Measurements from ENCODE around the gene HMCN1.
A peak's percentile ranks its signal among the peaks of the same experiment; 100 is the strongest.

Gene HMCN1

GRCh38 chr1:185733818-185734735 lies at the start of gene HMCN1:
HMCN1 (plus strand) TSS chr1:185734391; CDS start chr1:185734780, 389 bp downstream.
- DNase-seq = peak; percentile 23

- DNase-seq = no peak
Measured at GRCh38 chr1:185686821-185687778, 47.1 kb upstream of the HMCN1 start.

GRCh38 chr1:185690527-185690926 lies 43.7 kb upstream of the HMCN1 start:
- DNase-seq = no peak

GRCh38 chr1:185693654-185694053 lies 40.5 kb upstream of the HMCN1 start:
- DNase-seq = no peak

DNA sequence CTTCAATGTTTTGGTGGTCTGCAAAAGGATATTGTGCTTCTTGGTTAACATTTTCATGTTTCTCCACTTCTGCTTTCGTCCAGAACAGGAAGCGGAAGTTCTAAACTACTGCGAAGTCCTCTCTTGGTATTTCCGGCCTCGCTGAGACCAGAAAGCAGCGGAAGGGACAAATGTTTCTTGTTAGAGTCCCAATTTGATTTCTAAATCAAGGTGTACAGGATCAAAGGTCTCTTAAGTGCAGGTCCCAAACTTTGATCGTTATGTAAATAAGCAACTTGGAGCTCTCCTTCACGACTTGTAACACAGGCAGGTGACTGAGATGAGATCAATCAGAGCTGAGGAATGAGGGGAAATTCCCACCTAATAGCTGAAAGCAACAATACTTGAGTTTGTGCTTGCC lies 40.1 kb upstream of the HMCN1 start:
- DNase-seq = no peak

GRCh38 chr1:185695299-185695698 lies 38.9 kb upstream of the HMCN1 start:
- no peak for DNase-seq

DNA sequence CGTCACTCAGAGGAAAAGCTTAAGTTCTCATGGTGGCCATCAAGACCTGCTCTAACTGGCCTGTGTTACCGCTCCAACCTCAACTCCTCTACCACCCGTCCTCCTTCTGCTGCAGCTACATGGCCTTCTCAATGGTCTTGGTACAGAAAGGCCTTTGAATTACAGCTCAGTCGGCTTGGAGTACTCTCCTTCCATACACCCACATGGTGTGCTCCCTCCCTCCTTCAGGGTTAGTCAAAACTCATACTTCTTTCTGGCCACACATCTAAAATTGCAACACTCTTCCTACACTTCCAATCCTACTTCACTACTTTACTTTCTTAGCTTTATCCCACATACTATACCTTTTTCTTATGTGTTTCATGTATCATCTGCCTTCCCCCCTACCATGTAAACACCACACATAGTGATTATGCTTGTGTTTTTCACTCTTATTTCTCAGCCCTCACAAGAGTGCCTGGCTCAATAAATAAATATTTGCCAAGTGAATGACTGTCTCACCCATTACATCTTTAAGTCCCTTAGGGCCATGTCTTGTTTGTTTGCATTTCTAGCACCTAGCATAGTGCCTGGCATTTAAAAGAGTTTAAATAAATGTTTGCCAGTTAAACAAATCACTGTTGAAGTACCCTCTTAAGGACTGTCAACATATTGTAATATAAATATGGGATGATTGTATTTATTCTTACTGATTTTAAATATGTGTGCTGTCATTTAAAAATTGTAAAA lies 37.6 kb upstream of the HMCN1 start:
- peak; percentile 65 for DNase-seq

DNA sequence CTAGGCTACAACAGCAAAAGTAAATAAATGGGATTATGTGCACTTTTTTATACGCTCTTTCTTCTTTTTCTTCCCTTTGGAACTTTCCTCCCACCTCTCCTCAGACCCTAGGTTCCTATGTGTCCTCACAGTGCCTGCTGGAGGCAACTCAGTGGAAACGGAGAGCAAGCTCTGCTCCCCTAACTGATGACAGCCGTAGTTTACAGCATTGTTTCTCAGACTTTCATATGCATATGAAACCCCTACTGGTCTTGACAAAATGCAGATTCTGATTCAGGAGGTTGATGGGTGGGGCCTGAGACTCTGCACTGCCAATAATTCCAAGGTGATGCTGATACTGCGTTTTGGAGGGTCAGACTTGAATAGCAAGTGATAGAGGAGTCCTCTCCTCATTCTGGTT lies 34.3 kb upstream of the HMCN1 start:
- DNase-seq = no peak

GRCh38 chr1:185701650-185702049 lies 32.5 kb upstream of the HMCN1 start:
- DNase-seq = no peak

DNA sequence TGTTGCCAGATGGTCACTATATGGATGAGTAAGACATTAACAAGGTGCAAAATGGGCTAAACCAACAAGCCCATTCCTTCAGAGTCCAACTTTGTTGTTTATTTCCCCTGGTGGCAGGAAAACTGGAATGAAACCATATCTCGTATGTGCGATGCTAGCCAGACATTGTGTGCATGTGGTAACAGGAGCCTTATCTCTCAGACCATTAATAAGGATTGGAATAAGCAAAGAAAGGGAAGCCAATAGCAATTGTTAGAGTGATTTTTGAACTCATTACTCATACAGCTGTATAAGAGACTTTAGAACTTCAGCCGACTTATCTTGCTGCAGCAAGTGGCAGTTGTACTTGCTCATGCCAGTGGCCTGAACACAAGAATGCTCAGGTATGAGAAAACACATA lies 30.0 kb upstream of the HMCN1 start:
- DNase-seq = no peak

GRCh38 chr1:185716095-185716494 lies 18.1 kb upstream of the HMCN1 start:
- DNase-seq = no peak

GRCh38 chr1:185719021-185719420 lies 15.2 kb upstream of the HMCN1 start:
- DNase-seq = no peak

- DNase-seq = peak; percentile 35
Measured at GRCh38 chr1:185720633-185721272, 13.4 kb upstream of the HMCN1 start.

GRCh38 chr1:185721553-185721952 lies 12.6 kb upstream of the HMCN1 start:
- no peak for DNase-seq

DNA sequence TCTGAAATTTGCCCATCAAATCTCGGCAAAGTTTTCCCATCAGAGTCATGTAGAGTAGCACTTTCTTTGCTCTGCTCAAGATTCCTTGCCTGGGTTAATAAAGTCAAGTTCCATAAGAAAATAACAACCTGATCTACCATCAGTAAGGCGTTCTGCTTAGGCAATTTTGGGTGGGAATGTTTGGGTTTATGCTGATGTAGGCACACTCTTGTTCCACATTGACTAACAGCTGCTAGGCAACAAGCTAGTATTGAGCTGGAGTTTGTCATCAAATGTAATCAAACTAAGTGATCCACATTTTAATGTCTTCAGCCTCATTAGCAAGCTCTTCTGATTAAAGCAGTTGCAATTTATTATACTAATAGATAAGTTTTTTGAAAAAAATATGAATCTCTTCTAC lies 12.1 kb upstream of the HMCN1 start:
- no peak for DNase-seq

- DNase-seq = no peak
Measured at GRCh38 chr1:185727726-185728125, 6.5 kb upstream of the HMCN1 start.

GRCh38 chr1:185731446-185731845 lies 2.7 kb upstream of the HMCN1 start:
- DNase-seq = no peak

DNA sequence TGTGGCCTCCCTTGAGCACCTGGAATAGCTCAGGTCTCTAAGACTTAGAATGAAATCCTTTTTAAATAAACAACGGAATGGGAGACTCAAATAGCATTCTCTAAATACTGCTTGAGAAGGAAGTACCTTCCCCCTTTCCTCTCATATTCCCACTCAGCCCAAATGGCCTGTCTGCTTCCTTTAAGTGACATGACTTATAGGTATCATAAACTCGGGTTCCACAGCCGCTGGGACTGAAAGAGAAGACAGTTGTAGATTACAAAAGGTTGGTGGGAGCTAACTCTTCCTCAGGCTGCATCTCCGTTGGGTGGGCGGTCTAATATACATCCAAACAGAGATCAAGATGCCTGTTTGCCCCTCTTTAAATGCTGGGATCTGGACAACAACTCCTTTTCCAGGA lies 1.2 kb upstream of the HMCN1 start:
- no peak for DNase-seq

DNA sequence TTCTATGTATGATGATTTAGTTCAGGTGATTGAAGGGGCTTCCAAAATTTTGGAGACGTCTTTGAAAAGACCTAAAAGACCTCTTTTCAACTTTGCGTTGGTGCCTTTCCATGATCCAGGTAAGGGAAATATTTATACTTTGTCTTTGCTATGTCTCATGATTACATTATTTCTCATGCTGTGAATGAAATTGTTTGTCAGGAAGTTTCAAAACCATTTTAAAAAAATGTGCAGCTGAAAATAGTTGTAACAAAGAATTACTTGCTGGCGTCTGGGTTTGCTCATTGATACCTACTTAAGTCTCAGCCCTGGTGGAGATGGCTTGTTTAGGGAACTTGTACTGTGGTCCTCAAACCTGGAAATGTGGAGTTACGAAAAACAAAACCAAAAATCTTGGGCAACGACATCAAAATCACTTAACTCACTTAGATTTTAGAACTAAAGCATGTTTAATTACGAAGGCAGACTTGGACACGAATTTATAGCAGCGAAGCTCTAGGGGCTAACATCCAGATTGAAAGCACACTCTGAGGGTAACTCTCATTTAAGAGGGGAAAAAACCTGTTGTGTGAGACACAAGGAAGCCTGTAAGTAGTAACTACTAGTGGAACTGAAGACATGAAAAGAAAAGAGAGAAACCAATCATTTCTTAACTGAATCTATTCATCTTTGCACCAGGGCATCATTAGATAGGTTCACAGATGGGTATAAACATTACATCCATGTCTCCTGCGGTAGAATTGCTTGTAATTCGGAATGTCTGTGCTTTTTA lies 924 bp downstream of the HMCN1 start:
- no peak for DNase-seq

DNA sequence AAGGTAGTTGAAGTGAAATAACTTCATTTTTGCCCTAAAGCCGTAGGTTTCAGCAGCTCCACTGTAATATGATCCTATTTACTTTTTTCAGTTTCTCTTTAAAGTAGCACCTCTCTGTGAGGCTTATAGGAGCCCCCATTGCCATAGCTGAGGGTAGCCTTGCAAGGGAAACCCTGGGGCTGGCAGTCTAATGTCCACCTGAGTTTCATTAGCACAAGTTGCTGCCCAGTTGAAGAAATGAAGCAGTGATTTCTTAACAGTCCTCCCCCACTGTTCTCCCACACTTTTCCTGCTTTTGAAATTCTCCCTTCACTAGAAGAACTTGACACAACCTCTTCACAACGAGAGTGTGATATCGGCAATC lies 1.5 kb downstream of the HMCN1 start:
- DNase-seq = no peak

- no peak for DNase-seq
Measured at GRCh38 chr1:185739967-185740366, 5.8 kb downstream of the HMCN1 start.

DNA sequence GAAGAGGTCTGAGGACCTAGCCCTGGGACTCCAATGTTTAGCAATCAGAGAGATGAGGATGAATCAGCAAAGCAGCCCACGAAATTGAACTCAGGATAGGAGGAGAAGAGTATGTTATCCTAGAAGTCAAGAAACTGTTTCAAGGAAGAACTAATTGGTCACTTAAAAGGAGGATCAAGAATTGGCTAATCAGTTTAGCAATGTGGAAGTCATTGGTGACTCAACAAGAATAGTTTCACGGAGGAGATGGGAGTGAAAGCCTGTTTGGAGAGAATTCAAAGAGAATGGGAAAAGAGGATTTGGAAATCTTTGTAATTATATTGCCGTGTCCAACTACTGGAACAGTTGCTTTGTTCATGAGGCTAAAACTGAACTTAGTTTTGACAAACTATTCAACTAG lies 7.4 kb downstream of the HMCN1 start:
- DNase-seq = no peak

Data from NCI-H1092 treated with DMSO at 0.1 percent for 48 hours (cell line).